Keratinocyte (primary cell): Measurements from ENCODE around the gene SHKBP1. TPM values are rescaled to one million over a fixed set of nuclear protein-coding genes. Genes with fewer than 3 reads are reported as not detected.

Source experiments
- DNase-seq: peaks from one replicate; pipeline ENCODE4 v3.0.0-alpha.2; 2011; ENCODE audit warnings: low read depth, missing footprints, low spot score
- FAIRE-seq: peaks from 2 replicates; lab custom pipeline; 2011; peaks lifted over from hg19 to GRCh38; lab: Jason Lieb, UNC
- H2AFZ ChIP-seq: 2 replicates; pipeline ENCODE4 v1.6.0; 2012; ENCODE audit warnings: low read length, control low read depth, inconsistent platforms; ENCODE audit not compliant: control insufficient read depth
- H3K27ac ChIP-seq: 2 replicates; pipeline ENCODE4 v1.5.1; 2011; ENCODE audit warnings: low read length; ENCODE audit not compliant: control insufficient read depth, insufficient read depth
- H3K27me3 ChIP-seq: 3 replicates; pipeline ENCODE4 v1.6.0; 2011; ENCODE audit warnings: low read length; ENCODE audit not compliant: control insufficient read depth, insufficient read depth; ENCODE audit errors: extremely low read depth
- H3K36me3 ChIP-seq, 2 experiments: 2 replicates in 1 of 2; 3 replicates in 1 of 2; pipeline ENCODE4 v1.5.1; 2011; ENCODE audit warnings: low read length in 2 of 2, mild to moderate bottlenecking in 1 of 2; ENCODE audit not compliant: control insufficient read depth in 2 of 2, insufficient read depth in 2 of 2; ENCODE audit errors: extremely low read depth in 1 of 2
- H3K4me1 ChIP-seq: 3 replicates; pipeline ENCODE4 v1.5.1; 2011; ENCODE audit warnings: low read length; ENCODE audit not compliant: control insufficient read depth, insufficient read depth; ENCODE audit errors: extremely low read depth
- H3K4me2 ChIP-seq: 3 replicates; pipeline ENCODE4 v1.6.0; 2011; ENCODE audit warnings: low read depth, low read length; ENCODE audit not compliant: control insufficient read depth, insufficient read depth; ENCODE audit errors: extremely low read depth
- H3K4me3 ChIP-seq, 3 experiments: fragments of 200-600 bp in 1 of 3; sonication (generic) in 1 of 3; 2 replicates in 2 of 3; 3 replicates in 1 of 3; pipeline ENCODE4 v1.5.1; 2011 to 2016; ENCODE audit warnings: low read length in 3 of 3, mild to moderate bottlenecking in 3 of 3, control low read depth in 2 of 3, inconsistent platforms in 1 of 3, low read depth in 1 of 3, mixed read lengths in 1 of 3, mixed run types in 1 of 3, moderate library complexity in 1 of 3; ENCODE audit not compliant: control insufficient read depth in 2 of 3, insufficient read depth in 2 of 3; ENCODE audit errors: extremely low read depth in 1 of 3
- H3K79me2 ChIP-seq: 2 replicates; pipeline ENCODE4 v1.6.0; 2012; ENCODE audit warnings: low read length; ENCODE audit not compliant: control insufficient read depth, insufficient read depth
- H3K9ac ChIP-seq: 3 replicates; pipeline ENCODE4 v1.6.0; 2011; ENCODE audit warnings: low read length; ENCODE audit not compliant: control insufficient read depth, insufficient read depth; ENCODE audit errors: extremely low read depth
- H3K9me1 ChIP-seq: 3 replicates; pipeline ENCODE4 v1.6.0; 2011; ENCODE audit warnings: low read length; ENCODE audit not compliant: control insufficient read depth, insufficient read depth; ENCODE audit errors: extremely low read depth
- H3K9me3 ChIP-seq: 2 replicates; pipeline ENCODE4 v1.5.1; 2012; ENCODE audit warnings: low read depth, low read length; ENCODE audit not compliant: control insufficient read depth
- H4K20me1 ChIP-seq: 3 replicates; pipeline ENCODE4 v1.6.0; 2011; ENCODE audit warnings: low read length; ENCODE audit not compliant: control insufficient read depth, insufficient read depth; ENCODE audit errors: extremely low read depth
- EZH2 ChIP-seq: IDR thresholded peaks from one replicate; pipeline ENCODE4 v1.6.1; 2012; ENCODE audit warnings: inconsistent platforms, mild to moderate bottlenecking, low read length, moderate library complexity
- dilution Hi-C: fragments of 300-500 bp; cut with MboI; formaldehyde crosslinking; loops from one replicate; pipeline ENCODE4 v1.7.0; 2020; ENCODE audit warnings: low sequenced_read_pairs; ENCODE audit not compliant: extremely low pct_ligation_motif_present
- polyA plus RNA-seq, 5 experiments: library from polyadenylated mRNA; depleted of rRNA in 3 of 5; stranded (reverse) in 3 of 5; stranded (forward) in 1 of 5; unstranded in 1 of 5; fragments of >200 nt; gene quantifications; 1 replicate in 1 of 5; 2 replicates in 3 of 5; 3 replicates in 1 of 5; pipeline versions ENCODE4 v1.2.1 to v1.2.3, GENCODE V29; 2011 to 2012; ENCODE audit warnings: missing spikeins in 2 of 5, low read depth in 1 of 5, low replicate concordance in 1 of 5
- TF ChIP-seq, protein P1 (sequence below), 3 experiments: IDR thresholded peaks in 1 of 3; conservative IDR thresholded peaks in 1 of 3; optimal IDR thresholded peaks in 1 of 3; 2 replicates in 2 of 3; 3 replicates in 1 of 3; pipeline versions ENCODE3 to v1.5.1; 2011; ENCODE audit warnings: low read length in 3 of 3, mild to moderate bottlenecking in 3 of 3, moderate library complexity in 2 of 3, control low read depth in 1 of 3, inconsistent platforms in 1 of 3; ENCODE audit not compliant: insufficient read depth in 2 of 3; ENCODE audit errors: extremely low read depth in 1 of 3

The SHKBP1 gene
- polyA plus RNA-seq, 1 donor (not counting 4 experiments of a cell fraction or from before 2014, with no cell fraction given), result 20.2 TPM

DNA sequence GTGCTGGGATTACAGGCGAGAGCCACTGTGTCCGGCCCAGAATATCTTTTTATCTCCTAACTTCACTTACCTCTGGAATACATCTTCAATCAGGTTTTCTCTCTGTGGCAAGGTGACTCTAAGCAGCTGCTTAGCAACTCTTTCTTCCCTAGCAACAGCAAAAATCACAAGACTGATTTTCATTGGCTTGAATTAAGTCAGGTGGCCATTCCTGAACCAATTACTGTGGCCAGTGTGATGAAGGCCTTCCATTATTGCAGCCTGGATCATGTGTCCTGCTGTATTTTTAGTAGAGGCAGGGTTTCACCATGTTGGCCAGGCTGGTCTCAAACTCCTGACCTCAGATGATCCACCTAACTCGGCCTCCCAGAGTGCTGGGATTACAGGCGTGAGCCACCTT lies 15.5 kb downstream of the SHKBP1 start:
- H3K79me2 ChIP-seq, result no peaks in the 10 kb centered on the region
- H3K36me3 ChIP-seq, result no peaks in the 10 kb centered on the region
- no peak overlapping the region for H3K27ac ChIP-seq
- H3K9me3 ChIP-seq, result no peaks in the 10 kb centered on the region
- H3K4me2 ChIP-seq, result no peak overlapping the region
- DNase-seq (no peak), FAIRE-seq (peak; percentile 9)
- peaks cover 11% of the 10 kb centered on the region for H3K4me1 ChIP-seq
- no peaks in the 10 kb centered on the region for H3K9me1 ChIP-seq
- no peak overlapping the region for H2AFZ ChIP-seq
- peaks cover 7% of the 10 kb centered on the region for H3K27me3 ChIP-seq
- no peak overlapping the region for H3K9ac ChIP-seq
- dilution Hi-C loops, result no loop called here
- no peaks in the 10 kb centered on the region for H4K20me1 ChIP-seq
- H3K4me3 ChIP-seq, result no peak overlapping the region
- TF ChIP-seq EZH2, result no peak
- TF ChIP-seq, protein P1, sequence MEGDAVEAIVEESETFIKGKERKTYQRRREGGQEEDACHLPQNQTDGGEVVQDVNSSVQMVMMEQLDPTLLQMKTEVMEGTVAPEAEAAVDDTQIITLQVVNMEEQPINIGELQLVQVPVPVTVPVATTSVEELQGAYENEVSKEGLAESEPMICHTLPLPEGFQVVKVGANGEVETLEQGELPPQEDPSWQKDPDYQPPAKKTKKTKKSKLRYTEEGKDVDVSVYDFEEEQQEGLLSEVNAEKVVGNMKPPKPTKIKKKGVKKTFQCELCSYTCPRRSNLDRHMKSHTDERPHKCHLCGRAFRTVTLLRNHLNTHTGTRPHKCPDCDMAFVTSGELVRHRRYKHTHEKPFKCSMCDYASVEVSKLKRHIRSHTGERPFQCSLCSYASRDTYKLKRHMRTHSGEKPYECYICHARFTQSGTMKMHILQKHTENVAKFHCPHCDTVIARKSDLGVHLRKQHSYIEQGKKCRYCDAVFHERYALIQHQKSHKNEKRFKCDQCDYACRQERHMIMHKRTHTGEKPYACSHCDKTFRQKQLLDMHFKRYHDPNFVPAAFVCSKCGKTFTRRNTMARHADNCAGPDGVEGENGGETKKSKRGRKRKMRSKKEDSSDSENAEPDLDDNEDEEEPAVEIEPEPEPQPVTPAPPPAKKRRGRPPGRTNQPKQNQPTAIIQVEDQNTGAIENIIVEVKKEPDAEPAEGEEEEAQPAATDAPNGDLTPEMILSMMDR (optimal IDR thresholded peaks at IDR 0.05 in 1 of 3, IDR thresholded peaks at IDR 0.05 in 1 of 3, conservative IDR thresholded peaks at IDR 0.05 in 1 of 3; ENCODE audit: extremely low read depth in 1 of 3, insufficient read depth in 2 of 3, low read length in 3 of 3), result no peak

DNA sequence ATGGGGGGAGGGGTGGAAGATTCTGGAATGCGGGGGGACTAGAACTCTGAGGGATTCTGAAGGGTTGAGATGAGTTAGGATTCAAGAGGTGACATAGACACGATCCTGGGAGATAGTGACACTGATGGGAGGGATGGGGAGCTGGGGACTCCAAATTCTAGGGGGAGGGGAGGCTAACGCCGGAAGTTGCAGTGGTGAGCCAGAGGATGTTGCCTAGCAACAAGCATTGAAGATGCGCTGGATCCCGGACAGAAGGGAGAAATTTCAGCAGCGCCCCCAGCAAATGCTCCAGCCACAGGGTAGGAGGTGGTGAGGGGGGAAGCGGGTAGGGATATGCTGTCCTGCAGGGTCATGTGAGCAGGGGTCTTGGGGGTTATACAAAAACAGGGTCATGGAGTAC lies 17.6 kb downstream of the SHKBP1 start:
- Histone ChIP-seq H3K4me1 (peaks cover 8% of the 10 kb centered on the region), H4K20me1 (no peaks in the 10 kb centered on the region), H3K27ac (no peak overlapping the region), H3K9me1 (no peaks in the 10 kb centered on the region), H3K9me3 (no peaks in the 10 kb centered on the region), H3K79me2 (no peaks in the 10 kb centered on the region), H2AFZ (no peak overlapping the region), H3K4me2 (no peak overlapping the region), H3K9ac (no peak overlapping the region), H3K27me3 (peaks cover 25% of the 10 kb centered on the region), H3K36me3 (no peaks in the 10 kb centered on the region), H3K4me3 (no peak overlapping the region)
- DNase-seq (no peak), FAIRE-seq (no peak)
- dilution Hi-C loops, result no loop called here
- TF ChIP-seq, protein P1 (optimal IDR thresholded peaks at IDR 0.05 in 1 of 3, IDR thresholded peaks at IDR 0.05 in 1 of 3, conservative IDR thresholded peaks at IDR 0.05 in 1 of 3; ENCODE audit: extremely low read depth in 1 of 3, insufficient read depth in 2 of 3, low read length in 3 of 3), result no peak
- TF ChIP-seq EZH2, result no peak
